ENCODE measurements around the gene TANK.
"Not testable (repeated sequence)": the region's sequence is repeated elsewhere in the genome, so short reads cannot be mapped to it uniquely, and the experiment has no call there.

The TANK gene

GRCh38 chr2:161232571-161232970 is 72.3 kb downstream of the TANK start:
- no peak for DNase-seq (ENCODE audit: low spot score)

GRCh38 chr2:161233858-161234431 is 73.7 kb downstream of the TANK start:
- no peak for DNase-seq (ENCODE audit: low spot score)

GRCh38 chr2:161234627-161235026 is 74.4 kb downstream of the TANK start:
- DNase-seq (ENCODE audit: low spot score) = no peak

- DNase-seq (ENCODE audit: low spot score) = peak; percentile 75
These were observed 77.4 kb downstream of the TANK start for GRCh38 chr2:161237392-161238264.

- no peak for DNase-seq (ENCODE audit: low spot score)
These were observed 78.0 kb downstream of the TANK start for GRCh38 chr2:161238265-161238559.

GRCh38 chr2:161238560-161239325 is 78.5 kb downstream of the TANK start:
- DNase-seq (ENCODE audit: low spot score) = peak; percentile 69

GRCh38 chr2:161239326-161240109 is 79.3 kb downstream of the TANK start:
- no peak for DNase-seq (ENCODE audit: low spot score)

GRCh38 chr2:161241894-161242293 is 81.7 kb downstream of the TANK start:
- DNase-seq (ENCODE audit: low spot score) = no peak

GRCh38 chr2:161243312-161243711 is 83.1 kb downstream of the TANK start:
- DNase-seq (ENCODE audit: low spot score) = no peak

- DNase-seq (ENCODE audit: low spot score) = no peak
These were observed 83.7 kb downstream of the TANK start for GRCh38 chr2:161243905-161244304.

GRCh38 chr2:161244387-161245260 is 84.4 kb downstream of the TANK start:
- DNase-seq (ENCODE audit: low spot score) = not testable (repeated sequence)

GRCh38 chr2:161245261-161245553 is 85.0 kb downstream of the TANK start:
- no peak for DNase-seq (ENCODE audit: low spot score)

- DNase-seq (ENCODE audit: low spot score) = no peak
These were observed 85.4 kb downstream of the TANK start for GRCh38 chr2:161245671-161246070.

GRCh38 chr2:161246281-161246680 is 86.1 kb downstream of the TANK start:
- DNase-seq (ENCODE audit: low spot score) = no peak

- DNase-seq (ENCODE audit: low spot score) = peak; percentile 39
These were observed 90.7 kb downstream of the TANK start for GRCh38 chr2:161250864-161251436.

GRCh38 chr2:161257123-161257952 is 97.1 kb downstream of the TANK start:
- no peak for DNase-seq (ENCODE audit: low spot score)

GRCh38 chr2:161265874-161266273 is 105.6 kb downstream of the TANK start:
- no peak for DNase-seq (ENCODE audit: low spot score)

- no peak for DNase-seq (ENCODE audit: low spot score)
These were observed 108.9 kb downstream of the TANK start for GRCh38 chr2:161269111-161269510.

GRCh38 chr2:161273038-161273760 is 113.0 kb downstream of the TANK start:
- DNase-seq (ENCODE audit: low spot score) = peak; percentile 29

All from AG20443 (cell line).